NCI-H226 (cell line): ENCODE results near the gene DYDC2.
"Not testable (repeated sequence)": the region's sequence is repeated elsewhere in the genome, so short reads cannot be mapped to it uniquely, and the experiment has no call there.

ENCODE experiments used
- DNase-seq: peaks from one replicate; pipeline ENCODE4 v3.0.0-alpha.2; 2015

Gene DYDC2

GRCh38 chr10:80414142-80414895, 57.7 kb downstream of the DYDC2 start:
- no peak for DNase-seq

DNA sequence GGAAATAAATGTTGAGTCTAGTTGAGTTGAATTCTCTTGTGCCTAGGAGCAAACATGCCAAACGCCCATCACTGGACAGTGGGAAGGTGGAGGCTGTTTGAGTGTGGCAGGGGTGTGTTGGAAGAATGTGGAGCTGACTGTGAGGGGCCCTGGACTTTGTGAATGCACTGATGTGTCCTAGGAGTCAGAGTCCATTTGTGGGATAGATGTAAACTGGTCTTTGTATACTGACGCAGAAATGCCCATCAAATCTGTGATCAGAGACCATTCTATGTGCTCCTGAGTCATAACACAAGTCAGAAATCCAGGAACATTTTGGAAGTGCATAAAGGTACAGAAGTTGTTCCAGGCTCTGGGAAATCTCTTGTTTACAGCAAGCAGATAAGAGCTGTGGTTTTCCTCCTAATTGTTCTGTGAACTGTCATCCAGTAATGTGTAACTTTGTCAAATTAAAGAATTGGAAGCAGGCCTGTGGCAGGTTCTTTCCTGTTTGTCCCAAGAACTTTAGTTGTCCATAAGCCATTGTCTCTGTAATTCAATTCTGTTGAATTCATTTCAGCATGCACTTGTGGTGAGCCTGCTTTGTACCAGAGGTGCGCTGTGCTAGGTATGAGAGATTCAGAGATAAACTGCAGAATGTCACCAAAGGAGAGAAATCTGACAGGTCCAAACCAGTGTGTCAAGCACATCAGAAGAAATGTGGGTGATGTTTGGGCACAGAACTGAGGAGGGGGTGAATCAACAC, 59.3 kb downstream of the DYDC2 start:
- DNase-seq, result no peak

- DNase-seq, result no peak
These were observed 60.0 kb downstream of the DYDC2 start for GRCh38 chr10:80416479-80417098.

- not testable (repeated sequence) for DNase-seq
These were observed 60.7 kb downstream of the DYDC2 start for GRCh38 chr10:80417256-80417655.
